ENCODE results near the gene TYRO3.
"Not testable (repeated sequence)": the region's sequence is repeated elsewhere in the genome, so short reads cannot be mapped to it uniquely, and the experiment has no call there.

The TYRO3 gene

GRCh38 chr15:41554343-41554742 lies 4.7 kb upstream of the TYRO3 start:
- no peak for DNase-seq (ENCODE audit: low read depth)

- no peak for DNase-seq (ENCODE audit: low read depth)
These were observed 4.1 kb upstream of the TYRO3 start for GRCh38 chr15:41554915-41555314.

- DNase-seq (ENCODE audit: low read depth), result no peak
These were observed 2.3 kb upstream of the TYRO3 start for GRCh38 chr15:41556677-41557076.

- DNase-seq (ENCODE audit: low read depth), result peak; percentile 59
These were observed 1.2 kb upstream of the TYRO3 start for GRCh38 chr15:41557673-41558399.

- no peak for DNase-seq (ENCODE audit: low read depth)
These were observed 299 bp downstream of the TYRO3 start for GRCh38 chr15:41559239-41559782.

- no peak for DNase-seq (ENCODE audit: low read depth)
These were observed 1.5 kb downstream of the TYRO3 start for GRCh38 chr15:41560572-41560874.

GRCh38 chr15:41561104-41561776 lies 2.2 kb downstream of the TYRO3 start:
- DNase-seq (ENCODE audit: low read depth), result no peak

- DNase-seq (ENCODE audit: low read depth), result no peak
These were observed 2.7 kb downstream of the TYRO3 start for GRCh38 chr15:41561777-41562145.

- no peak for DNase-seq (ENCODE audit: low read depth)
These were observed 3.2 kb downstream of the TYRO3 start for GRCh38 chr15:41562244-41562643.

GRCh38 chr15:41562784-41563198 lies 3.8 kb downstream of the TYRO3 start:
- no peak for DNase-seq (ENCODE audit: low read depth)

- DNase-seq (ENCODE audit: low read depth), result no peak
These were observed 5.4 kb downstream of the TYRO3 start for GRCh38 chr15:41564286-41564959.

- DNase-seq (ENCODE audit: low read depth), result no peak
These were observed 6.0 kb downstream of the TYRO3 start for GRCh38 chr15:41564960-41565502.

GRCh38 chr15:41565702-41566101 lies 6.7 kb downstream of the TYRO3 start:
- DNase-seq (ENCODE audit: low read depth), result no peak

- no peak for DNase-seq (ENCODE audit: low read depth)
These were observed 7.3 kb downstream of the TYRO3 start for GRCh38 chr15:41566121-41566885.

GRCh38 chr15:41567261-41567660 lies 8.2 kb downstream of the TYRO3 start:
- DNase-seq (ENCODE audit: low read depth), result no peak

- DNase-seq (ENCODE audit: low read depth), result no peak
These were observed 8.8 kb downstream of the TYRO3 start for GRCh38 chr15:41567862-41568261.

GRCh38 chr15:41568350-41569017 lies 9.5 kb downstream of the TYRO3 start:
- no peak for DNase-seq (ENCODE audit: low read depth)

GRCh38 chr15:41569232-41569631 lies 10.2 kb downstream of the TYRO3 start:
- not testable (repeated sequence) for DNase-seq (ENCODE audit: low read depth)

- DNase-seq (ENCODE audit: low read depth), result no peak
These were observed 11.8 kb downstream of the TYRO3 start for GRCh38 chr15:41570764-41571163.

- no peak for DNase-seq (ENCODE audit: low read depth)
These were observed 12.9 kb downstream of the TYRO3 start for GRCh38 chr15:41571948-41572347.

GRCh38 chr15:41572866-41573265 lies 13.9 kb downstream of the TYRO3 start:
- DNase-seq (ENCODE audit: low read depth), result no peak

GRCh38 chr15:41573396-41573795 lies 14.4 kb downstream of the TYRO3 start:
- no peak for DNase-seq (ENCODE audit: low read depth)
